Gastroesophageal sphincter (tissue), 4 donors: ENCODE measurements around the gene SGSM1. TPM values are rescaled to one million over a fixed set of nuclear protein-coding genes. Genes with fewer than 3 reads are reported as not detected.

Experiments
- ATAC-seq: fragments of 150-250 bp; one replicate; pipeline ENCODE4 v1.9.1; 2016; ENCODE audit warnings: mild to moderate bottlenecking, moderate library complexity
- H3K27ac ChIP-seq, 4 donors: fragments of 200-600 bp; sonication (generic) in 3 of 4; 1 replicate in 3 of 4; 2 replicates in 1 of 4; pipeline ENCODE4 v1.5.1; 2016 to 2019
- H3K27me3 ChIP-seq: fragments of 200-600 bp; sonication (generic); one replicate; pipeline ENCODE4 v1.5.1; 2019
- H3K36me3 ChIP-seq, 2 donors: fragments of 200-600 bp; sonication (generic); one replicate each; pipeline ENCODE4 v1.5.1; 2019; ENCODE audit warnings: control low read depth in 1 of 2
- H3K4me1 ChIP-seq, 3 donors: fragments of 200-600 bp; sonication (generic); 1 replicate in 2 of 3; 2 replicates in 1 of 3; pipeline ENCODE4 v1.5.1; 2016 to 2019; ENCODE audit warnings: control low read depth in 2 of 3
- H3K4me3 ChIP-seq, 2 donors: fragments of 200-600 bp; sonication (generic); one replicate each; pipeline ENCODE4 v1.5.1; 2019; ENCODE audit warnings: mild to moderate bottlenecking in 1 of 2, moderate library complexity in 1 of 2
- H3K9me3 ChIP-seq, 3 donors: fragments of 200-600 bp; sonication (generic); one replicate each; pipeline ENCODE4 v1.5.1; 2017 to 2019; ENCODE audit warnings: control low read depth in 2 of 3
- EP300 ChIP-seq: sonication (generic); formaldehyde crosslinking; IDR thresholded peaks from one replicate; pipeline ENCODE4 v1.6.1; 2017; ENCODE audit warnings: antibody characterized with exemption, mild to moderate bottlenecking
- POLR2A ChIP-seq, 2 donors: fragments of 450-650 bp; IDR thresholded peaks; one replicate each; pipeline ENCODE4 v1.6.1; 2017; ENCODE audit warnings: antibody characterized with exemption in 2 of 2, mild to moderate bottlenecking in 2 of 2, moderate library complexity in 1 of 2
- POLR2AphosphoS5 ChIP-seq: sonication (generic); formaldehyde crosslinking; IDR thresholded peaks from one replicate; pipeline ENCODE4 v1.6.1; 2017; ENCODE audit warnings: antibody characterized with exemption
- WGBS, 2 donors: methylation state at CpG; one replicate each; pipeline ENCODE4 v1.1.5; 2018; ENCODE audit warnings: low coverage in 1 of 2; 5-methylcytosine and 5-hydroxymethylcytosine counted together
- total RNA-seq, 4 donors: library from RNA; depleted of rRNA; stranded (reverse); fragments of >200 nt; gene quantifications; one replicate each; pipeline ENCODE4 v1.1.0, GENCODE V29; 2016
- TF ChIP-seq, protein P1 (sequence below), 4 experiments: fragments of 200-600 bp in 2 of 4; fragments of 450-650 bp in 2 of 4; sonication (generic) in 1 of 4; IDR thresholded peaks; one replicate each; pipeline ENCODE4 v1.5.1; 2017 to 2019; ENCODE audit warnings: antibody characterized with exemption in 4 of 4, mild to moderate bottlenecking in 2 of 4, moderate library complexity in 2 of 4

SGSM1 gene
- total RNA-seq, 4 donors from 2014 or later: 1.8 to 4.2 (median 2.4) TPM

DNA sequence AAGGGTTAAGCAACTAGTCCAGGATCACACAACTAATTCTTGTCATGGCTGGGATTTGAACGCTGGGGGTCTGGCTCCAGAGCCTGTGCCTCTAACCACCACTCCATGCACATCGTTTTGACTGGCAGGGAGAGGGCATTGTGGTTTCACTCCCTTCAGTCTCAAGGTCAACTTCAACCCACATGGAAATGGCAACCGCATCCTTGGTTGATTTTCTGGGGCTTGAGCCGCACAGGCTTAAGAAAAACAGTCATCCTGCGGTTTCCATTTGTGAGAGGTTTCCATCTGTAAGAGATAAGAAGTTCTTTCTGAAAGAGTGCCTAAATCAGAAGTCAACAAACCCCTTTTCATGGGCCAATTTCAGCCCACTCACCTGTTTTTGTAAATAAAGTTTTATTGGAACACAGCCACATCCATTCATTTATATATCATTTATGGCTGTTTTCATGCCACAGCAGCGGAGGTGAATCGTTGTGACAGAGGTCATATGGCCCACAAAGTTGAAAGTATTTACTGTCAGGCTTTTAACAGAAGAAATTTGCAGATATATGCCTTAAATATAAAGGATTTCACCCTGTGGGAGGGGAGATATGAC lies 65.7 kb downstream of the SGSM1 start:
- no peaks in the 10 kb centered on the region for H3K4me1 ChIP-seq
- peaks cover 0 to 4% of the 10 kb centered on the region in 2 donors for H3K36me3 ChIP-seq
- ATAC-seq: no peak
- H3K4me3 ChIP-seq: no peak overlapping the region
- WGBS, 2 donors: 73 to 88% methylated on average over 4 to 7 of the region's 7 CpGs
- H3K9me3 ChIP-seq: no peaks in the 10 kb centered on the region
- no peak overlapping the region for H3K27ac ChIP-seq
- no peak for TF ChIP-seq POLR2AphosphoS5
- TF ChIP-seq, protein P1, sequence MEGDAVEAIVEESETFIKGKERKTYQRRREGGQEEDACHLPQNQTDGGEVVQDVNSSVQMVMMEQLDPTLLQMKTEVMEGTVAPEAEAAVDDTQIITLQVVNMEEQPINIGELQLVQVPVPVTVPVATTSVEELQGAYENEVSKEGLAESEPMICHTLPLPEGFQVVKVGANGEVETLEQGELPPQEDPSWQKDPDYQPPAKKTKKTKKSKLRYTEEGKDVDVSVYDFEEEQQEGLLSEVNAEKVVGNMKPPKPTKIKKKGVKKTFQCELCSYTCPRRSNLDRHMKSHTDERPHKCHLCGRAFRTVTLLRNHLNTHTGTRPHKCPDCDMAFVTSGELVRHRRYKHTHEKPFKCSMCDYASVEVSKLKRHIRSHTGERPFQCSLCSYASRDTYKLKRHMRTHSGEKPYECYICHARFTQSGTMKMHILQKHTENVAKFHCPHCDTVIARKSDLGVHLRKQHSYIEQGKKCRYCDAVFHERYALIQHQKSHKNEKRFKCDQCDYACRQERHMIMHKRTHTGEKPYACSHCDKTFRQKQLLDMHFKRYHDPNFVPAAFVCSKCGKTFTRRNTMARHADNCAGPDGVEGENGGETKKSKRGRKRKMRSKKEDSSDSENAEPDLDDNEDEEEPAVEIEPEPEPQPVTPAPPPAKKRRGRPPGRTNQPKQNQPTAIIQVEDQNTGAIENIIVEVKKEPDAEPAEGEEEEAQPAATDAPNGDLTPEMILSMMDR (IDR thresholded peaks at IDR 0.05): no peak
- no peak for TF ChIP-seq EP300
- TF ChIP-seq POLR2A (IDR thresholded peaks at IDR 0.05): no peak
- H3K27me3 ChIP-seq: no peaks in the 10 kb centered on the region

DNA sequence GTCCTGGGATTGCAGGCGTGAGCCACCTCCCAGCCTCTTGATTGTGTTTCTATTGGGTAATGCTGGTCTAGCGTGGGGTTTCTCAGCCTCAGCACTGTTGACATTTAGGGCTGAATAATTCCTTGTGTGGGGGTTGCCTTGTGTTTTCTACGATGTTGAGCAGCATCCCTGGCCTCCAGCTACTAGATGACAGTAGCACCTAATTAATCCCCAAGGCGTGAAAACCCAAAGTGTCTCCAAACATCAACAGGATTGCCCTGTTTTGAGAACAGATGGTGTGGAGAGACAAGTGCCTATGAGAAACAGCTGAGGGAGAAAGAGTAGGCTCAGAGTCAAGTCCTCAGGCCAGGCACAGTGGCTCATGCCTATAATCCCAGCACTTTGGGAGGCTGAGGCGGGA lies 67.2 kb downstream of the SGSM1 start:
- WGBS, 2 donors: 20 to 44% methylated on average over 1 to 3 of the region's 5 CpGs
- ATAC-seq: no peak
- no peaks in the 10 kb centered on the region for H3K27me3 ChIP-seq
- no peaks in the 10 kb centered on the region for H3K9me3 ChIP-seq
- no peak overlapping the region for H3K4me3 ChIP-seq
- TF ChIP-seq POLR2AphosphoS5: no peak
- peaks cover 0 to 13% of the 10 kb centered on the region in 2 donors for H3K36me3 ChIP-seq
- no peaks in the 10 kb centered on the region for H3K4me1 ChIP-seq
- no peak overlapping the region for H3K27ac ChIP-seq

DNA sequence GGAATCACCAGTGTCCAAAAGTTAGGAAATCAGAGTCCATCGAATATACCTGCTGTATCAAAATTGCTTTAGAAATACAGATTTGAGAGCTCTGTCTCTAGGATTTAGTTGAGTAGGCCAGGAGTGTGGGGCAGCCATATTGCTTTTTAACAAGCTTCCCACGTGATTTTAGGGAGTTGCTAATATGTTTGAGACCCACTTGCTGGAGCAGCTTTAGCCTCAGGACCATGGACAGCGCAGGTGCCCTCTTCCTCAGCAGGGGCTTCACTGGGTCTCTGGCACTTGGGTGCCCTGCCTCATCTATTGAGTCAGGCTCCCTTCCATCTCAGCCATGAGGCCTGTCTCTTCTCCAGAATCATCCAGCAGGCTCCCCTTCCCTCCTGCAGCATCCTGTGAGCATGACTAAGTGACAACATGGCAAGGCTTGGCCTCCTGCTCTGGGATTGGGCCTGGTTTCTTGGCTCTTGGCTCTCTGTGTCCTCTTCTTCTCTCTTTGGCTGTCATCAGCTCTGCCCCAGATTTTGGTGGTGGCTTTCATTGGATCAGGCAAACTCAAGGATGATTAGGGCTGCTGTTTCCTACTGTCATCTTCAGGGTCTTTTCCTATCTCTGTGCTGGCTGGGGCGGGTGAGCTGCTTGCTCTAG lies 70.0 kb downstream of the SGSM1 start:
- ATAC-seq: no peak
- H3K27ac ChIP-seq: no peak overlapping the region
- no peak overlapping the region for H3K4me3 ChIP-seq
- TF ChIP-seq POLR2A (IDR thresholded peaks at IDR 0.05) (no peak), EP300 (no peak), POLR2AphosphoS5 (no peak)
- TF ChIP-seq, protein P1 (IDR thresholded peaks at IDR 0.05): no peak
- H3K36me3 ChIP-seq: peaks cover 0 to 32% of the 10 kb centered on the region in 2 donors
- no peaks in the 10 kb centered on the region for H3K27me3 ChIP-seq
- no peaks in the 10 kb centered on the region for H3K4me1 ChIP-seq
- no peaks in the 10 kb centered on the region for H3K9me3 ChIP-seq
- 51 to 61% methylated on average over 2 to 3 of the region's 4 CpGs for WGBS, 2 donors

DNA sequence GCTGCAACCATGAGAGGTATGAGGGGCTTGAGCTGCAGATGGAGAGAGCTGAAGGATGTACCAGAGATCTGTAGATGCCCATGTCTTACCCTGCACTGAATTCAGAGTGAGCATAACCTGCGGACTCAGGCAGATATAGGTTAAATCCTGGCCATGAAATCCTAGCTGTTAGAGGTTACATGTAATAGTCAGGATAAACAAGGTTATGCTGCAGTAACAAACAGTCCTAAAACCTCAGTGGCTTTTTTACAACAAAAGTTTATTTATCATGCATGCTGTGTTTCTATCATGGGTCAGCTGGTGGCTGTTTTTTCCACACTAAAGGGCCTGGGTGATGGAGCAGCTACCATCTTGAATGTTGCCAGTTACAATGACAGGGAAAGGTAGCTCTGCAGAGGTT lies 70.7 kb downstream of the SGSM1 start:
- WGBS, 2 donors: 100% methylated on average over 1 of the region's 1 CpG

DNA sequence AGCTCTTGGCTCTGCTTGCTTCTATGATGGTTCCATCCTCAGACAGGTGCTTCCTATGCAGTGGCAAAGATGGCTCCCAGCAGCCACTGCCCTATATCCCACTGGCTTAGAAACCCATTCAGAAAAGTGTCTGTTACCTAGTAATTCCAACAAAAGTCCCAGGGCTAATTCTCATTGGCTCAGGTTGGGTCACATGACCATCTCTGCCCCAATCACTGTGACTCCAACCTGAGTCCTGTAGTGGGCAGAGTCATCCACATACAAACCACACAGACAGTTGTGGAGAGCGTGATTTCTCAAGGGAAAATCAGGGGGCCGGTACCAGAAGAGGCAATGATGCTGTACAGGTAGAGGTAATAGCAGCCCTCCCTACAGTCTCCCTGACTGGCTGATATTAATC lies 73.0 kb downstream of the SGSM1 start:
- H3K4me3 ChIP-seq: no peak overlapping the region
- peaks cover 0 to 33% of the 10 kb centered on the region in 2 donors for H3K36me3 ChIP-seq
- H3K4me1 ChIP-seq: no peaks in the 10 kb centered on the region
- H3K27ac ChIP-seq: no peak overlapping the region
- WGBS, 2 donors: no CpG with 5 or more reads among the region's 2 CpGs
- no peaks in the 10 kb centered on the region for H3K27me3 ChIP-seq
- no peak for ATAC-seq
- no peaks in the 10 kb centered on the region for H3K9me3 ChIP-seq
- TF ChIP-seq POLR2A (IDR thresholded peaks at IDR 0.05) (no peak), POLR2AphosphoS5 (no peak), EP300 (no peak)
- TF ChIP-seq, protein P1 (IDR thresholded peaks at IDR 0.05): no peak

More for the DNA sequence above, 70.7 kb downstream of the SGSM1 start:
- H3K4me3 ChIP-seq: no peak overlapping the region
- H3K36me3 ChIP-seq: peaks cover 0 to 32% of the 10 kb centered on the region in 2 donors
- H3K9me3 ChIP-seq: no peaks in the 10 kb centered on the region
- H3K4me1 ChIP-seq: no peaks in the 10 kb centered on the region
- no peak for ATAC-seq
- H3K27me3 ChIP-seq: no peaks in the 10 kb centered on the region
- H3K27ac ChIP-seq: no peak overlapping the region
- TF ChIP-seq, protein P1 (IDR thresholded peaks at IDR 0.05): no peak
- TF ChIP-seq POLR2AphosphoS5 (no peak), EP300 (no peak), POLR2A (IDR thresholded peaks at IDR 0.05) (no peak)
